ENCODE measurements around the gene LRP1B.

LRP1B gene

DNA sequence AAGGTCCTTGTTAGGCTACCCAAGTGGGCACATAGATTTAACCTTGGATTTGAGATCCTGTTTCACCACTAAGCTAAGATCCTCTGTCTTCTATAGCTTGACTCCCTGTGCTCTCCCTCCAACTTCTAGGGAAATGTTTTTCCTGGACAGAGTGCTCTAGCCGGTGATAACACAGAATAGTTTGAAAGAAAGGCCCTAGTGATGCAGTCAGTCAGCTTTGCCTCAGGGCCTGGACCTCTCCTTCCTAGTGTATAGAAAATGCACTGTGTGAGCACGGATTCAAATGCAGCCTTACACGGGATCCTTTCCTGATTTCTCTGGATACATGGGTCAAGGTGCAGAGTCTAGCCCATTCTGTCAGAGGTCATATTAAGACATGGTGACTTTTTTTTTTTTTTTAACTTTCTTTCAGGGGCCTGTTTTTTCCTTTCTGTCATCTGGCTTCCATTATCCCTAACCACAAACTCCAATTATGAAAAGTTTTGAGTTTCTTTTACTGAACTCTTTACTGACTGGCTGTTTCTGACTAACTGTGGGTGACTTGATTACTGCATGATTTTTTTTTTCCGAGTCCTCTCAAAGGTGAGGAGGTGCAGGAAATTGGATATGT lies 122.6 kb downstream of the LRP1B start:
- H2BK5ac ChIP-seq (ENCODE audit: low read length) = no peak overlapping the region
- H3K27ac ChIP-seq (ENCODE audit: low read depth, low read length) = no peak overlapping the region
- no peak overlapping the region for H4K8ac ChIP-seq (ENCODE audit: low read depth, low read length)
- no peak overlapping the region for H3K4me3 ChIP-seq (ENCODE audit: low read length)
- WGBS (ENCODE audit: extremely low coverage, insufficient coverage, low lambda C conversion rate) = no CpG with 5 or more reads among the region's 4 CpGs
- no peak overlapping the region for H2BK120ac ChIP-seq (ENCODE audit: low read depth, low read length)
- no peaks in the 10 kb centered on the region for H3K79me2 ChIP-seq (ENCODE audit: control insufficient read depth, insufficient read depth, low read length)
- H3K4me2 ChIP-seq (ENCODE audit: low read length) = no peak overlapping the region
- H2AK5ac ChIP-seq (ENCODE audit: low read length) = no peak overlapping the region
- H3K4me1 ChIP-seq (ENCODE audit: control insufficient read depth, low read depth, low read length) = no peaks in the 10 kb centered on the region
- no peak overlapping the region for H3K23ac ChIP-seq (ENCODE audit: low read length)
- H3K56ac ChIP-seq (ENCODE audit: low read length) = no peak overlapping the region
- no peak overlapping the region for H3K9ac ChIP-seq (ENCODE audit: low read length)
- no peak overlapping the region for H4K5ac ChIP-seq (ENCODE audit: low read length)
- no peaks in the 10 kb centered on the region for H3K27me3 ChIP-seq (ENCODE audit: insufficient read depth, low read length, poor library complexity)
- H3K18ac ChIP-seq (ENCODE audit: low read length) = no peak overlapping the region
- no peak overlapping the region for H3K4ac ChIP-seq (ENCODE audit: low read depth, low read length)
- no peak overlapping the region for H2BK15ac ChIP-seq (replicated peaks; ENCODE audit: low read depth)
- H3K36me3 ChIP-seq (ENCODE audit: control insufficient read depth, insufficient read depth, low read length) = no peaks in the 10 kb centered on the region
- no peak for DNase-seq
- no peaks in the 10 kb centered on the region for H3K79me1 ChIP-seq (ENCODE audit: low read length)

DNA sequence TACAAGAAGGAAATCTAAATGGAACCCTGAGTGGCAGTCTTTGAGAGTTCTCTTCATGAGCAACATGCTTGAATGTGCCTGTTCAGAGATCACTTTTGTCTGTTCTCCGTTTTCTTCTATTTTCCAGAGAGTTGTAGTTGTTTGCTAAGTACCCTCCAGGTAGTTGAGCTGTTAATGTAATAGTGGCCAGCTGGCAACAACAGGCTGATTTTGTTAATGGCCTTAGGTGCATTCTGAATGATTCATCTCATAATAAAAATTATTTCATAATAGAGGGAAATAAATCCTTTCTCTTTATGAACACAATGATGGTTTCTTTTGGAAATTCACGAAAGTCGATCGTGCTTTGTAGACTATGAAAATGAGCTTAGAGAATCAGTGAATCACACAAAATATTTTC lies 136.8 kb downstream of the LRP1B start:
- Histone ChIP-seq H3K27ac (ENCODE audit: low read depth, low read length) (no peak overlapping the region), H3K4me2 (ENCODE audit: low read length) (no peak overlapping the region), H3K4me1 (ENCODE audit: control insufficient read depth, low read depth, low read length) (no peaks in the 10 kb centered on the region), H3K18ac (ENCODE audit: low read length) (no peak overlapping the region), H3K9ac (ENCODE audit: low read length) (no peak overlapping the region), H3K36me3 (ENCODE audit: control insufficient read depth, insufficient read depth, low read length) (no peaks in the 10 kb centered on the region), H3K4me3 (ENCODE audit: low read length) (no peak overlapping the region), H3K4ac (ENCODE audit: low read depth, low read length) (no peak overlapping the region), H3K79me1 (ENCODE audit: low read length) (no peaks in the 10 kb centered on the region), H3K79me2 (ENCODE audit: control insufficient read depth, insufficient read depth, low read length) (no peaks in the 10 kb centered on the region), H4K5ac (ENCODE audit: low read length) (no peak overlapping the region), H3K23ac (ENCODE audit: low read length) (no peak overlapping the region), H2BK120ac (ENCODE audit: low read depth, low read length) (no peak overlapping the region), H3K27me3 (ENCODE audit: insufficient read depth, low read length, poor library complexity) (no peaks in the 10 kb centered on the region), H4K8ac (ENCODE audit: low read depth, low read length) (no peak overlapping the region), H2BK15ac (replicated peaks; ENCODE audit: low read depth) (no peak overlapping the region), H2BK5ac (ENCODE audit: low read length) (no peak overlapping the region), H2AK5ac (ENCODE audit: low read length) (no peak overlapping the region), H3K56ac (ENCODE audit: low read length) (no peak overlapping the region)
- WGBS (ENCODE audit: extremely low coverage, insufficient coverage, low lambda C conversion rate) = no CpG with 5 or more reads among the region's 4 CpGs
- no peak for DNase-seq

DNA sequence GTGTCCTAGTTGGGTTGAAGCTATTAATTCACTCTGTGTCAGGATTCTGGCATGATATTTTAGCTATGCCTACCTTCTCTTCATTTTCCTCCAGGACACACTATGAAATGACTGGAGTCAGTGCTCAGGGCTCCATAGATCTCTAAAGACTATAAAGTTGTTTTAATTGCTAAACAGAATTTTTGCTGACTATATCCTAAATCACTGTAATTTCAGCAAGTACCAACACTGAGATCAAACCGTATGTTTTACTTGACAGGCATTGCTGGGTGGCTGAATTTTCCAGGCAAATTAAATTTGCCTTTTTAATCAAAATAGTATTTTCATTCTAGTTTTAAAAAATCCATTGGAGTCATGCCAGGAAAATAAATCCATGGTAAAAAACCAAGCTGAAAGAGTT lies 138.1 kb downstream of the LRP1B start:
- Histone ChIP-seq H3K79me2 (ENCODE audit: control insufficient read depth, insufficient read depth, low read length) (no peaks in the 10 kb centered on the region), H4K5ac (ENCODE audit: low read length) (no peak overlapping the region), H3K27ac (ENCODE audit: low read depth, low read length) (no peak overlapping the region), H3K9ac (ENCODE audit: low read length) (no peak overlapping the region), H4K8ac (ENCODE audit: low read depth, low read length) (no peak overlapping the region), H3K4me1 (ENCODE audit: control insufficient read depth, low read depth, low read length) (no peaks in the 10 kb centered on the region), H2AK5ac (ENCODE audit: low read length) (no peak overlapping the region), H2BK120ac (ENCODE audit: low read depth, low read length) (no peak overlapping the region), H3K56ac (ENCODE audit: low read length) (no peak overlapping the region), H3K4me3 (ENCODE audit: low read length) (no peak overlapping the region), H3K4ac (ENCODE audit: low read depth, low read length) (no peak overlapping the region), H3K27me3 (ENCODE audit: insufficient read depth, low read length, poor library complexity) (no peaks in the 10 kb centered on the region), H2BK15ac (replicated peaks; ENCODE audit: low read depth) (no peak overlapping the region), H3K18ac (ENCODE audit: low read length) (no peak overlapping the region), H3K36me3 (ENCODE audit: control insufficient read depth, insufficient read depth, low read length) (no peaks in the 10 kb centered on the region), H3K4me2 (ENCODE audit: low read length) (no peak overlapping the region), H3K23ac (ENCODE audit: low read length) (no peak overlapping the region), H2BK5ac (ENCODE audit: low read length) (no peak overlapping the region), H3K79me1 (ENCODE audit: low read length) (no peaks in the 10 kb centered on the region)
- WGBS (ENCODE audit: extremely low coverage, insufficient coverage, low lambda C conversion rate) = no CpG with 5 or more reads among the region's 1 CpG
- DNase-seq = no peak

DNA sequence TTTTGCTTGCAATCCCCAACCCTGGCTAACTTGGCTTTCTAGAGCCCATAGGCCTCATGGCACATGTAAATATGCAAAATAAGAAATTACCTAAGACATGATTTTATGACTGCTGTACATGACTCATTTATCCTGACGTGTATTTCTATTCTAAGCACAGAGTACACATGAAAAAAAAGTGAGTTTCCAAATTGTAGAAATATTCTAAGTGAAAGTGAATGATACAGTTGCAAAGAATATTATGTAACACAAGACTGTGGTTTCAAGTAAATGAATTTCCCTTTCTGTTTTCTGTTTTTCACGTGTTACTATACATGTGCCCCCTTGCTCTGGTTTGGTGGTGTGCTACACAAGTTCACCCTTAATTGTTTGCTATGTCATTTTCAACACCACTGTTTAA lies 162.4 kb downstream of the LRP1B start:
- Histone ChIP-seq H3K4ac (ENCODE audit: low read depth, low read length) (no peak overlapping the region), H3K79me2 (ENCODE audit: control insufficient read depth, insufficient read depth, low read length) (no peaks in the 10 kb centered on the region), H3K79me1 (ENCODE audit: low read length) (no peaks in the 10 kb centered on the region), H4K5ac (ENCODE audit: low read length) (no peak overlapping the region), H2BK5ac (ENCODE audit: low read length) (no peak overlapping the region), H3K27me3 (ENCODE audit: insufficient read depth, low read length, poor library complexity) (no peaks in the 10 kb centered on the region), H3K18ac (ENCODE audit: low read length) (no peak overlapping the region), H3K36me3 (ENCODE audit: control insufficient read depth, insufficient read depth, low read length) (no peaks in the 10 kb centered on the region), H3K23ac (ENCODE audit: low read length) (no peak overlapping the region), H3K4me1 (ENCODE audit: control insufficient read depth, low read depth, low read length) (no peaks in the 10 kb centered on the region), H4K8ac (ENCODE audit: low read depth, low read length) (no peak overlapping the region), H2BK120ac (ENCODE audit: low read depth, low read length) (no peak overlapping the region), H3K56ac (ENCODE audit: low read length) (no peak overlapping the region), H3K4me3 (ENCODE audit: low read length) (no peak overlapping the region), H3K27ac (ENCODE audit: low read depth, low read length) (no peak overlapping the region), H3K9ac (ENCODE audit: low read length) (no peak overlapping the region), H3K4me2 (ENCODE audit: low read length) (no peak overlapping the region), H2BK15ac (replicated peaks; ENCODE audit: low read depth) (no peak overlapping the region), H2AK5ac (ENCODE audit: low read length) (no peak overlapping the region)
- WGBS (ENCODE audit: extremely low coverage, insufficient coverage, low lambda C conversion rate) = no CpG with 5 or more reads among the region's 2 CpGs
- no peak for DNase-seq

DNA sequence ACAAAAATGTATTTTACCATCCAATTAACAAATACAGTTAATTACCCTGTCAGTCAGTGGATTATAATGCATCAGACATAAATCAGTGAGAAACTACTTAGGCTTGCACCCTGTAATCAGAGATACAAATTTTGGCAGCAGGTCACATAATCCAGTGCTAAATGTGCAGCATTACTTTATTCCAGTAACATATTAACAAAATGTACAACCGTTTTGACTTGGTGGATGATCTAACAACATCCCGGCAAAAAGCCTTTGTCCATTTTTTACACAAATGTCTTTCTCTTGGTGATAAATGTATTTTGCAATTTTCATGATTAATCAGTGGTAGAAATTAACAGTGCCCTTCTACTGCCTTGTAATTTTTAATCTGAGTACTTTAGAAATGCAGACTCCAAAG lies 162.8 kb downstream of the LRP1B start:
- Histone ChIP-seq H4K5ac (ENCODE audit: low read length) (no peak overlapping the region), H3K18ac (ENCODE audit: low read length) (no peak overlapping the region), H2BK15ac (replicated peaks; ENCODE audit: low read depth) (no peak overlapping the region), H3K27ac (ENCODE audit: low read depth, low read length) (no peak overlapping the region), H3K4ac (ENCODE audit: low read depth, low read length) (no peak overlapping the region), H3K9ac (ENCODE audit: low read length) (no peak overlapping the region), H3K79me1 (ENCODE audit: low read length) (no peaks in the 10 kb centered on the region), H3K4me2 (ENCODE audit: low read length) (no peak overlapping the region), H3K4me1 (ENCODE audit: control insufficient read depth, low read depth, low read length) (no peaks in the 10 kb centered on the region), H2AK5ac (ENCODE audit: low read length) (no peak overlapping the region), H4K8ac (ENCODE audit: low read depth, low read length) (no peak overlapping the region), H3K23ac (ENCODE audit: low read length) (no peak overlapping the region), H3K79me2 (ENCODE audit: control insufficient read depth, insufficient read depth, low read length) (no peaks in the 10 kb centered on the region), H3K36me3 (ENCODE audit: control insufficient read depth, insufficient read depth, low read length) (no peaks in the 10 kb centered on the region), H3K56ac (ENCODE audit: low read length) (no peak overlapping the region), H3K4me3 (ENCODE audit: low read length) (no peak overlapping the region), H2BK120ac (ENCODE audit: low read depth, low read length) (no peak overlapping the region), H2BK5ac (ENCODE audit: low read length) (no peak overlapping the region), H3K27me3 (ENCODE audit: insufficient read depth, low read length, poor library complexity) (no peaks in the 10 kb centered on the region)
- WGBS (ENCODE audit: extremely low coverage, insufficient coverage, low lambda C conversion rate) = no CpG with 5 or more reads among the region's 2 CpGs
- DNase-seq = no peak

DNA sequence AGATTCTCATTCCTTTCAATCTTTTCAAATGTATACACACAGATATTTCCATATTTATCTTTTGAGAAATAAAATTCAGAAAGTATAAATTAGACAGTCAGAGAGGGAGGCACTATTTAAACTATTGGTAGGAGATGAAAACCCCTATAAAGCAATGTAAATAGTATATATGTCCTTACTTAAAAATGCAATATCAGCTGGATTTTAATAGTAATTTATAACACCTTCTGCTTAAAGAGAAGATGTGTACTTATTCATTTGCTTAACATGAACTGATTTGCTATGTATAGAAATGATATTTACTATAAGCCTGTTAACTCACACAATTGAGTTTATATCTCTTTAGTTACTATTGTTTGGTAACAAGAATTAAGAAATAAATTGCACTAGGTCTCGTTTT lies 163.3 kb downstream of the LRP1B start:
- no peaks in the 10 kb centered on the region for H3K79me2 ChIP-seq (ENCODE audit: control insufficient read depth, insufficient read depth, low read length)
- H2BK120ac ChIP-seq (ENCODE audit: low read depth, low read length) = no peak overlapping the region
- no peak overlapping the region for H3K4ac ChIP-seq (ENCODE audit: low read depth, low read length)
- no peak overlapping the region for H3K56ac ChIP-seq (ENCODE audit: low read length)
- no peak overlapping the region for H3K23ac ChIP-seq (ENCODE audit: low read length)
- no peak overlapping the region for H3K18ac ChIP-seq (ENCODE audit: low read length)
- no peaks in the 10 kb centered on the region for H3K36me3 ChIP-seq (ENCODE audit: control insufficient read depth, insufficient read depth, low read length)
- H3K9ac ChIP-seq (ENCODE audit: low read length) = no peak overlapping the region
- H3K27ac ChIP-seq (ENCODE audit: low read depth, low read length) = no peak overlapping the region
- DNase-seq = no peak
- H2BK15ac ChIP-seq (replicated peaks; ENCODE audit: low read depth) = no peak overlapping the region
- H3K4me1 ChIP-seq (ENCODE audit: control insufficient read depth, low read depth, low read length) = no peaks in the 10 kb centered on the region
- no peak overlapping the region for H4K8ac ChIP-seq (ENCODE audit: low read depth, low read length)
- H3K79me1 ChIP-seq (ENCODE audit: low read length) = no peaks in the 10 kb centered on the region
- no peak overlapping the region for H2AK5ac ChIP-seq (ENCODE audit: low read length)
- no peak overlapping the region for H3K4me2 ChIP-seq (ENCODE audit: low read length)
- H3K4me3 ChIP-seq (ENCODE audit: low read length) = no peak overlapping the region
- no CpG with 5 or more reads among the region's 1 CpG for WGBS (ENCODE audit: extremely low coverage, insufficient coverage, low lambda C conversion rate)
- no peak overlapping the region for H4K5ac ChIP-seq (ENCODE audit: low read length)
- H2BK5ac ChIP-seq (ENCODE audit: low read length) = no peak overlapping the region
- no peaks in the 10 kb centered on the region for H3K27me3 ChIP-seq (ENCODE audit: insufficient read depth, low read length, poor library complexity)
